ENCODE results near the gene LYSMD2.

DNA sequence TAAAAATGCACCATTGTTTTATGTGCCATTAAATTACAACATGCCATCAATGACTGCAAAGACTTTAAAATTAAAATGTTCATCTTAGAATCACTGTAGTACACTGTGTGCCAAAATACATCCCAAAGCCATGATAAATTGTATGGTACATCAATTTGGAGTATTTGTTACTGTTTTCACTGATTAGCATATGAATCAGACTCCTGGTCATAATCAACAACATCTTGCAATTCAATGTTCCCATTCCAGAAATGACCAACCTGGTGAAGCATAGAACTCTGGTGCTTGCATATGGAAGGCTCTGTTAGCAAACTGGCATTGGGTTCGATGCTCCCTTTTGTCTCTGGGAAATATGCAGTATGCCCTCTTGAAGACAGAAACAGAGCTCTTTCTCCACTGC lies 22.5 kb downstream of the LYSMD2 start:
- TF ChIP-seq POLR2A (IDR thresholded peaks at IDR 0.05) = no peak
- TF ChIP-seq, protein P1, sequence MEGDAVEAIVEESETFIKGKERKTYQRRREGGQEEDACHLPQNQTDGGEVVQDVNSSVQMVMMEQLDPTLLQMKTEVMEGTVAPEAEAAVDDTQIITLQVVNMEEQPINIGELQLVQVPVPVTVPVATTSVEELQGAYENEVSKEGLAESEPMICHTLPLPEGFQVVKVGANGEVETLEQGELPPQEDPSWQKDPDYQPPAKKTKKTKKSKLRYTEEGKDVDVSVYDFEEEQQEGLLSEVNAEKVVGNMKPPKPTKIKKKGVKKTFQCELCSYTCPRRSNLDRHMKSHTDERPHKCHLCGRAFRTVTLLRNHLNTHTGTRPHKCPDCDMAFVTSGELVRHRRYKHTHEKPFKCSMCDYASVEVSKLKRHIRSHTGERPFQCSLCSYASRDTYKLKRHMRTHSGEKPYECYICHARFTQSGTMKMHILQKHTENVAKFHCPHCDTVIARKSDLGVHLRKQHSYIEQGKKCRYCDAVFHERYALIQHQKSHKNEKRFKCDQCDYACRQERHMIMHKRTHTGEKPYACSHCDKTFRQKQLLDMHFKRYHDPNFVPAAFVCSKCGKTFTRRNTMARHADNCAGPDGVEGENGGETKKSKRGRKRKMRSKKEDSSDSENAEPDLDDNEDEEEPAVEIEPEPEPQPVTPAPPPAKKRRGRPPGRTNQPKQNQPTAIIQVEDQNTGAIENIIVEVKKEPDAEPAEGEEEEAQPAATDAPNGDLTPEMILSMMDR (IDR thresholded peaks at IDR 0.05) = no peak

All from Peyer's patch (tissue), 4 donors.